HG03432 (cell line): ENCODE results near the gene REPS2.

Experiments
- ATAC-seq: cut with Tn5 transposase; IDR thresholded peaks from one replicate; pipeline ENCODE4 v1.9.1; 2021; ENCODE audit warnings: mild to moderate bottlenecking, moderate library complexity; ENCODE audit not compliant: unreplicated experiment

The REPS2 gene

DNA sequence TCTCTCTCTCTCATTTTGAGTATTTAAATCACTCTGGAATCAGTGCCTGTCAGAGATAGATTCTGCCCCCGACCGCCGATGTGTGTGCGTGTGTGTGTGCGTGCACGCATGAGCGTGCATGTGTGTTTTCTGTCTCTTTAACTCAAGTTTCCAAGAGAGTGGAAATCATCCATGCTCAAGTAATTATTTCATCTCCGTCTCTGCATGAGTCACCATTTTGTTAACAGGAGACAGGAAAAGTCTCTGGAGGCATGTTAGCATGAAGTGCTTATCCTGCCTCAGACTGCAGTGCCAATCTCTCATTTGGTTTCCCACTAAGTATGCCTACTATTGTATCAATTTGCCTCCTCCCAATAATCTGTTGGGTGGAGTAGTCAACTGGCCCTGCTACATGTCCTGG is 245.6 kb downstream of the REPS2 start:
- ATAC-seq, result no peak
